Naive thymus-derived CD4-positive, alpha-beta T cell (primary cell): Measurements from ENCODE around the gene FARP1. TPM values are rescaled to one million over a fixed set of nuclear protein-coding genes. Genes with fewer than 3 reads are reported as not detected.
"Not testable (repeated sequence)": the region's sequence is repeated elsewhere in the genome, so short reads cannot be mapped to it uniquely, and the experiment has no call there.

ENCODE experiments used
- ATAC-seq: fragments of 150-1000 bp; cut with Tn5 transposase; 2 replicates; pipeline ENCODE4 v1.10.0; 2021; ENCODE audit warnings: mild to moderate bottlenecking, moderate library complexity
- CTCF ChIA-PET: fragments of 350-600 bp; sonication (Branson Sonifier 250); formaldehyde crosslinking; loops from one replicate; lab custom pipeline; 2021; ENCODE audit warnings: antibody characterized with exemption; lab: Charles Lee
- POLR2A ChIA-PET: fragments of 350-600 bp; sonication (Branson Sonifier 250); formaldehyde crosslinking; loops from one replicate; lab custom pipeline; 2021; ENCODE audit warnings: antibody characterized with exemption, inconsistent platforms; lab: Charles Lee
- DNase-seq, 9 donors: peaks; one replicate each; pipeline versions ENCODE4 v3.0.0 to v3.0.0-alpha.2; 2020 to 2022; ENCODE audit warnings: mixed read lengths in 1 of 9
- H3K27ac ChIP-seq: one replicate; pipeline ENCODE4 v1.7.0; 2013; ENCODE audit warnings: mild to moderate bottlenecking, low read depth, low read length, moderate library complexity
- H3K27me3 ChIP-seq, 2 donors: one replicate each; pipeline ENCODE4 v1.7.0; 2013; ENCODE audit warnings: low read length in 2 of 2, mild to moderate bottlenecking in 2 of 2, moderate library complexity in 2 of 2; ENCODE audit not compliant: control insufficient read depth in 2 of 2, insufficient read depth in 2 of 2
- H3K36me3 ChIP-seq, 3 experiments: 1 replicate in 2 of 3; 2 replicates in 1 of 3; pipeline ENCODE4 v1.7.0; 2013; ENCODE audit warnings: low read length in 3 of 3, mild to moderate bottlenecking in 3 of 3, moderate library complexity in 1 of 3; ENCODE audit not compliant: insufficient read depth in 3 of 3, control insufficient read depth in 2 of 3
- H3K4me1 ChIP-seq, 2 donors: one replicate each; pipeline ENCODE4 v1.7.0; 2013; ENCODE audit warnings: low read length in 2 of 2, mild to moderate bottlenecking in 2 of 2, moderate library complexity in 1 of 2; ENCODE audit not compliant: control insufficient read depth in 2 of 2, insufficient read depth in 2 of 2
- H3K4me3 ChIP-seq: 2 replicates; pipeline ENCODE4 v1.7.0; 2013; ENCODE audit warnings: mild to moderate bottlenecking, low read length
- H3K9me3 ChIP-seq, 3 experiments: 1 replicate in 2 of 3; 2 replicates in 1 of 3; pipeline ENCODE4 v1.7.0; 2013; ENCODE audit warnings: low read length in 3 of 3; ENCODE audit not compliant: control insufficient read depth in 2 of 3
- H3K27ac Mint-ChIP-seq, 9 donors: one replicate each; pipeline ENCODE4 v1.8.0; 2020 to 2022; ENCODE audit warnings: mixed read lengths in 9 of 9, mild to moderate bottlenecking in 8 of 9, moderate library complexity in 5 of 9, inconsistent platforms in 2 of 9
- H3K27me3 Mint-ChIP-seq, 5 donors: one replicate each; pipeline ENCODE4 v1.8.0; 2021 to 2022; ENCODE audit warnings: mixed read lengths in 5 of 5, mild to moderate bottlenecking in 1 of 5
- H3K36me3 Mint-ChIP-seq, 5 donors: one replicate each; pipeline ENCODE4 v1.8.0; 2020 to 2022; ENCODE audit warnings: mixed read lengths in 5 of 5, mild to moderate bottlenecking in 3 of 5, inconsistent platforms in 1 of 5
- H3K4me1 Mint-ChIP-seq, 7 donors: one replicate each; pipeline ENCODE4 v1.8.0; 2020 to 2022; ENCODE audit warnings: mixed read lengths in 7 of 7, mild to moderate bottlenecking in 3 of 7, inconsistent platforms in 1 of 7
- H3K4me3 Mint-ChIP-seq, 10 donors: one replicate each; pipeline ENCODE4 v1.8.0; 2020 to 2022; ENCODE audit warnings: mild to moderate bottlenecking in 10 of 10, mixed read lengths in 10 of 10, moderate library complexity in 6 of 10, inconsistent platforms in 2 of 10
- H3K9me3 Mint-ChIP-seq, 11 donors: one replicate each; pipeline ENCODE4 v1.8.0; 2020 to 2022; ENCODE audit warnings: mixed read lengths in 11 of 11, mild to moderate bottlenecking in 4 of 11, inconsistent platforms in 1 of 11, moderate library complexity in 1 of 11
- intact Hi-C, 2 donors: fragments of 100-400 bp; cut with micrococcal nuclease; formaldehyde crosslinking; loops; one replicate each; pipeline ENCODE4 v1.15.1; 2023
- polyA plus RNA-seq, 2 donors: library from polyadenylated mRNA; unstranded; fragments of 300-500 nt; fragmentation: Illumina TruSeq; gene quantifications; one replicate each; pipeline ENCODE4 v1.2.3, GENCODE V29; 2021
- total RNA-seq, 6 experiments: library from RNA in 5 of 6; stranded (reverse) in 5 of 6; gene quantifications; 1 replicate in 5 of 6; 2 replicates in 1 of 6; pipeline ENCODE4 v1.2.3 and lab custom pipeline; 2021 to 2026

The FARP1 gene
- total and polyA plus RNA-seq, 7 experiments from 2014 or later = 0.19 to 1.1 (median 0.60) TPM

DNA sequence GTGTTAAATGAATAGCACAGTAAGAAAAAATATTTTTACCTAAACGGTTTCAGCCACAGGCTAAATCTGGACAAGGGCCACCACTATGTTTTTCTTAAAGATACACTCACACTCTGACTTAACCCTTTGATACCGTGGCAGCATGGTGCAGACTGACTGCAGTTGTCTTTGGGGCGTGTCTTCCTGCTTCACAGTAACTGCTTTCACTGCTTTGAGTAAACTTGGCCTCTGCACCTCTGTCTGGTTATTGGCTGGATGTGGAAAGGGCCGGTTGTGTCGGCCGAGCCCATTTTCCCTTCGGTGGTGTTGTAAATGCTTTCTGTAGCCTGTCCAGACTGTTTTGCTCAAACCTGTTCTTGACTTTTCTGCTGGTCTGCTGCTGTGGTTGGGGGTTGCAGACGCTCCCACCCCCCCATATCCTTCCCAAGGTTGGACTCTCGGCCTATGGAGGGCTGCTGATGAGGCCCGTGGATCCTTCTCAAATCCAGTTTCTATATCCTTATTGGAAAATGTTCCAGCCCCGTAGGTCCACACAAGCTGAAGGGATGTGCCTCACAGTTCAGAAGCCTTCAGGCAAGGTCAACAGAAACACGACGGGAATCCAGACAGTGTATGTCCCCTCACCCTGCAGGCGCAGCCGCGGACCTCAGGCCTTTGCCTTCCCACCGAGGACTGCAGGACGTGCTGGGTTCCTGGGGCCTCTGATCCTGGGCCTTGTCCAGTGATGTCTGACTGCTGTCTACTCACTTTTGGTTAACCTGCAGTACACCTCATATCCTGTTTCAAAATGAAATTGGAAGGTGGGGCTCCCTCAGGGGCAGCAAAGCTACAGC is 124.4 kb downstream of the FARP1 start:
- DNase-seq (no peak), ATAC-seq (no peak)
- Histone ChIP-seq H3K9me3 (no peaks in the 10 kb centered on the region), H3K27ac (no peak overlapping the region), H3K27me3 (no peaks in the 10 kb centered on the region), H3K4me1 (no peaks in the 10 kb centered on the region), H3K36me3 (no peaks in the 10 kb centered on the region), H3K4me3 (no peak overlapping the region)
- H3K4me1 Mint-ChIP-seq = no peaks in the 10 kb centered on the region
- POLR2A ChIA-PET = no interaction called here
- no peak overlapping the region for H3K4me3 Mint-ChIP-seq
- no peak overlapping the region for H3K27ac Mint-ChIP-seq
- CTCF ChIA-PET = no interaction called here
- intact Hi-C loops = no loop called here
- no peaks in the 10 kb centered on the region for H3K36me3 Mint-ChIP-seq
- peaks cover 0 to 1% (median 0%) of the 10 kb centered on the region in 11 donors for H3K9me3 Mint-ChIP-seq
- H3K27me3 Mint-ChIP-seq = peaks cover 0 to 2% (median 0%) of the 10 kb centered on the region in 5 donors

DNA sequence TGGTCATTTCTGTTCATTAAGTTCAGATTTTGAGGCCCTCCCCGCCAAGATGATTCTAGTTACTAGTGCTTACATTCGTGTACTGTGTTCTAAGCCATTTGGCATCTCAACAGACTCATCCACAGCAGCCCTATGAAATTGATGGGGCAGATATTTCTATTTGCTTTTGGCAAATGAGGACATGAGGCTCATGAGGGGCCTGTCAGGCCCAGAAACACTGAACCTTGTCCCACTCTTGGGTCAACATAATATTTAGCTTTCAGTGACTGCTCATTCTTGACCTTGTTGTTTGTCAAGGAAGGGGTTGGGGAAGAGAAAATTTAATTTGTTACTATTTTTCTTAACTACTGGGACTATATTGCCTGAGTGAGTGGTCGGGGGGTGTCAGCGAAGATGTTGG is 126.5 kb downstream of the FARP1 start:
- Histone ChIP-seq H3K4me3 (no peak overlapping the region), H3K4me1 (no peaks in the 10 kb centered on the region), H3K36me3 (no peaks in the 10 kb centered on the region), H3K27ac (no peak overlapping the region), H3K9me3 (no peaks in the 10 kb centered on the region), H3K27me3 (no peaks in the 10 kb centered on the region)
- Mint-ChIP-seq H3K4me1 (no peaks in the 10 kb centered on the region), H3K4me3 (no peak overlapping the region), H3K27me3 (peaks cover 0 to 5% (median 0%) of the 10 kb centered on the region in 5 donors), H3K9me3 (peaks cover 0 to 1% (median 0%) of the 10 kb centered on the region in 11 donors), H3K27ac (no peak overlapping the region), H3K36me3 (no peaks in the 10 kb centered on the region)
- DNase-seq (no peak), ATAC-seq (no peak)
- ChIA-PET POLR2A (no interaction called here), CTCF (no interaction called here)
- intact Hi-C loops = no loop called here

DNA sequence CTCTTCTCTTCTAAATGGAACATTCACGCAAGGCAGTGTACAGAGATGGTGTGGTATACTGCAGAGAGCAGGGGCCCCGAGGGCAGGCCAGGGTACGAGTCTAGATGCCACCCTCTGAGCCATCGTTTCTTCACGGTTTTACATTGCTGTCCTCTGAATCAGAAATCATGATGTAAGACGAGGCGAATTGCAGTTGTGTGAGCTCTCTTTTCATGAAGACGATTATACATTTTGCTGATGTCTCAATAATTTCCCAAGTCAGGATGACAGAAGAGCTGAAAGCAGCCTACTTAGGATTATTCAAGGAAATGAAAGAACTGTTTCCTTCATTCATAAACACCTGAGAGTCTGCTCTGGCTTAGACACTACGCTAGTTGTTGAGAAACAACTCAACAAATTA is 127.9 kb downstream of the FARP1 start:
- Mint-ChIP-seq H3K4me3 (no peak overlapping the region), H3K27ac (no peak overlapping the region)
- POLR2A ChIA-PET = no interaction called here

DNA sequence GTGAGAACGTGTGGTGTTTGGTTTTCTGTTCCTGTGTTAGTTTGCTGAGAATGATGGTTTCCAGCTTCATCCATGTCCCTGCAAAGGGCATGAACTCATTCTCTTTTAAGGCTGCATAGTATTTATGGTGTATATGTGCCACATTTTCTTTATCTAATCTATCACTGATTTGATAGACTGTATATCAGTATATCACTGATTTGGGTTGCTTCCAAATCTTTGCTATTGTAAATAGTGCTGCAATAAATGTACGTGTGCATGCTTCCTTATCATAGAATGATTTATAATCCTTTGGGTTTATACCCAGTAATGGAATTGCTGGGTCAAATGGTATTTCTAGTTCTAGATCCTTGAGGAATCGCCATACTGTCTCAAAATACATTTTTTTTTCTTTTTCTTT is 128.8 kb downstream of the FARP1 start:
- H3K4me3 ChIP-seq, H3K9me3 ChIP-seq, ATAC-seq, H3K9me3 Mint-ChIP-seq, H3K27ac Mint-ChIP-seq, POLR2A ChIA-PET, DNase-seq, H3K36me3 ChIP-seq, H3K27ac ChIP-seq, H3K36me3 Mint-ChIP-seq, intact Hi-C loops, H3K4me1 ChIP-seq, H3K4me3 Mint-ChIP-seq, H3K27me3 ChIP-seq, H3K4me1 Mint-ChIP-seq, CTCF ChIA-PET: not testable (repeated sequence)
- H3K27me3 Mint-ChIP-seq = peaks cover 0 to 12% (median 5%) of the 10 kb centered on the region in 5 donors

More for the DNA sequence above, 127.9 kb downstream of the FARP1 start:
- Histone ChIP-seq H3K27ac (no peak overlapping the region), H3K27me3 (no peaks in the 10 kb centered on the region), H3K36me3 (no peaks in the 10 kb centered on the region), H3K4me3 (no peak overlapping the region), H3K4me1 (no peaks in the 10 kb centered on the region), H3K9me3 (no peaks in the 10 kb centered on the region)
- DNase-seq (no peak), ATAC-seq (no peak)
- H3K9me3 Mint-ChIP-seq = no peaks in the 10 kb centered on the region
- CTCF ChIA-PET = no interaction called here
- intact Hi-C loops = no loop called here
- no peaks in the 10 kb centered on the region for H3K4me1 Mint-ChIP-seq
- H3K27me3 Mint-ChIP-seq = peaks cover 0 to 7% (median under 1%) of the 10 kb centered on the region in 5 donors
- H3K36me3 Mint-ChIP-seq = no peaks in the 10 kb centered on the region

DNA sequence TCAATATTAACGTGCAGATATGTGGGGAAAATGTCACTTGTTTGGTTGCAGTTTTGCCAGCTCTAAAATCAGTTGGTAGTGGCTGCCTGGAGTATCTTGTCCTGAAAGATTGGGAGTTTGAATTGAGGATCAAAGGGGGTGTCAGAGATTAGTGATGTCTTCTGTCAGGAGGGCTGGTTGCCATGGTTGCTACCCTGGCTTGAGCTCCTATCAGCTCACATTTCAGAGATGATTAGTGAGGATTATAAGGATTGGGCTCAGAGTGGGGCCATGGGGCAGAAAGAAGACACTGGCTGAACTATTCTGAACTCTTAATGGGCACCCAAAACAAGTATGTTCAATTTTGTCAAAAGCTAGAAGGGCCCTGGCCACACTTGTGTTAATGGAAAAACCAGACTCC is 129.7 kb downstream of the FARP1 start:
- CTCF ChIA-PET = no interaction called here

DNA sequence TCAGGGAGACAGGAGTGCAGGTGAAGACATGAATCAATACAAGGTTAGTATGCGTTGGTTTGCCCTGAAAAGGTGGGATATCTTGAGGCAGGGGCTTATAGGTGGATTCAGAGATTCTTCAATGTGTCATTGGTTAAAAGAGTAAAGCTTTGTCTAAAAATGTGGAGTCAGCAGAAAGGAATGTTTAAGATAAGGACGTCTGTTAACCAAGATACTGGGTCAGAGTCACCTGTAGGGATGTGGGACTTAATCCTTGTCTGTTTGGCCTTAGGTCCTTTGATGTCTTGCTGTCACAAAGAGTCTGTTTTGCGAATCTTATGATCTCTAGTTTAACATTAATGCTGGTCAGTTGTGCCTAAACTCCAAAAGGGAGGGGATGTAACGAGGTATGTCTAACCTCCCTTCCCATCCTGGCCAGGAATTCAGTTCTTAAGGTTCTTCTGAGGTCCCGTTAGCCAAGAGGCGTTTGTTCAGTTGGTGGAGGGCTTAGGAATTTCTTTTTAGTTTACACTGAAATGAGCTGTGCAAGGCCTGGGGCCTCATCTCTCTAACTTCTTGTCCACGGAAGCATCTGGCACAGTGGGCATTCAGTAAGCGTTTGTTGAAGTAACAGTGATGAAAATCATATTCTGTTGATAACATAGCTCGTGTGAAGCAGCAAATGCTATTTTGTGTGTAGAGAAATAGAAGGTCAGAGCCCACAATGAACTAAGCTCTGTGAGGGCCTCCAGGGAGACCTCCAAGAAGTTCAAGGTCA is 130.4 kb downstream of the FARP1 start:
- CTCF ChIA-PET = no interaction called here
- ATAC-seq (no peak), DNase-seq (no peak)
- H3K4me3 Mint-ChIP-seq = no peak overlapping the region
- no peak overlapping the region for H3K27ac Mint-ChIP-seq
- intact Hi-C loops = no loop called here
- no peak overlapping the region for H3K4me3 ChIP-seq
- POLR2A ChIA-PET = no interaction called here
- no peaks in the 10 kb centered on the region for H3K9me3 ChIP-seq
- H3K27me3 ChIP-seq = no peaks in the 10 kb centered on the region
- no peaks in the 10 kb centered on the region for H3K4me1 ChIP-seq
- H3K36me3 Mint-ChIP-seq = no peaks in the 10 kb centered on the region
- H3K4me1 Mint-ChIP-seq = no peaks in the 10 kb centered on the region
- H3K9me3 Mint-ChIP-seq = no peaks in the 10 kb centered on the region
- H3K27me3 Mint-ChIP-seq = peaks cover 0 to 12% (median 5%) of the 10 kb centered on the region in 5 donors
- no peak overlapping the region for H3K27ac ChIP-seq
- H3K36me3 ChIP-seq = no peaks in the 10 kb centered on the region

More for the DNA sequence above, 129.7 kb downstream of the FARP1 start:
- Histone ChIP-seq H3K27ac (no peak overlapping the region), H3K9me3 (no peaks in the 10 kb centered on the region), H3K36me3 (no peaks in the 10 kb centered on the region), H3K4me3 (no peak overlapping the region), H3K4me1 (no peaks in the 10 kb centered on the region), H3K27me3 (no peaks in the 10 kb centered on the region)
- intact Hi-C loops = no loop called here
- Mint-ChIP-seq H3K9me3 (no peaks in the 10 kb centered on the region), H3K4me1 (no peaks in the 10 kb centered on the region), H3K27ac (no peak overlapping the region), H3K4me3 (no peak overlapping the region), H3K36me3 (no peaks in the 10 kb centered on the region), H3K27me3 (peaks cover 0 to 12% (median 5%) of the 10 kb centered on the region in 5 donors)
- no peak for DNase-seq
- POLR2A ChIA-PET = no interaction called here
- no peak for ATAC-seq
